ENCODE data around the gene MICOS13.

The MICOS13 gene

DNA sequence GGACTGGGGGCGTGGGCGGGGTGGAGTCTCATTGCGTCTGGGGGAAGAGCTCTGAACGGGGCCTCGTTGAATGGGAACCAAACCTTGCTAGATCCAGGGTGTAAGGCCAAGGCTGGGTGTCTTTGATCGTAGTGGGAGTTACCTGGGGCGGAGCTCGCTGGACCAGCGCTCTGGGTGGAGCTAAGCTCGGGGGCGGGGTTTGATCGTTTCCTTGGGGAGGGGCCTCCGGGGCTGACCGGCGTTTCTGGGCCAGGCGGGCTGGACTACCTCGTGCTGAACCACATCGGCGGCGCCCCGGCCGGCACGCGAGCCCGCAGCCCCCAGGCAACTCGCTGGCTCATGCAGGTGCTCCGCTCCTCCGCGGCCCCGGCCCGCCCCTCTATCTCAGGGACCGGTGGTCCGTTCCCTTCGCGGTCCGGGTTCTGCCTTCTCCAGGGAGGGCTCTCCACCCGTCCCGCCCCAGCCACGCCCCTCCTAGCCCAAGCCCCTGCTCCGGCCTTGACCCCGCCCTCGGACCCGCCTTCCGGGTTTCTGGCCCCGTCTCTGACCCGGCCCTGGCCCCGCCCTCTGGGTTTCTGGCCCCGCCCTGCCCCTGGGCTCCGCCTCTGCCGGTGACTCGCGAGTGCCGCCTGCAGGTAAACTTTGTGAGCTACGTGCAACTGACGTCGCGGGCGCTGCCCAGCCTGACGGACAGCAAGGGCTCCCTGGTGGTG, 6.5 kb upstream of the MICOS13 start:
- no peak for DNase-seq

- no peak for DNase-seq
These were observed 6.0 kb upstream of the MICOS13 start for GRCh38 chr19:5686326-5686646.

DNA sequence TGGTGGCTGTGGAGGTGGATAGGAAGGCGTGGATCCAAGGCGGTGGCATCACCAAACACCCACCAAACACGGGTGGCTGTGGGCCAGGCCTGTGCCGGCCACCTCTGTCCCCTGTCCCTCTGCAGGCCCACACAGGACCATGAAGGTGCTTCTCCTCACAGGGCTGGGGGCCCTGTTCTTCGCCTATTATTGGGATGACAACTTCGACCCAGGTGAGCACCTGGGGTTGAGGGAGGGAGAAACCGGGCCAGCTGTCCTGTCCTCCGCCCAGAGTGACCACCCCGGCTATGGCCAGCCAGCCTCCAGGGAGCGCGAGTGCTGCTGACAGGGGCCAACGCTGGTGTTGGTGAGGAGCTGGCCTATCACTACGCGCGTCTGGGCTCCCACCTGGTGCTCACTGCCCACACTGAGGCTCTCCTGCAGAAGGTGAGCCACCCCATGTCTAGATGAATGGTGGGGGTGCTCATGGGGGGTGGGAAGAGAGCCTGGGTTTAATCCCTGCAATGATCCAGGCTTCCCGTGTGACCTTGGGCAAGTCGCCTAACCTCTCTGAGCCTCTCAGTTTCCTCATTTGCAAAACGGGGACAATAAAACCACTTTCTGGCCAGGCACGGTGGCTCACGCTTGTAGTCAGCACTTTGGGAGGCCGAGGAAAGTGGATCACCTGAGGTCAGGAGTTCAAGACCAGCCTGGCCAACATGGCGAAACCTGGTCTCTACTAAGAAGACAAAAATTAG, 4.5 kb upstream of the MICOS13 start:
- no peak for DNase-seq

- DNase-seq, result no peak
These were observed 3.0 kb upstream of the MICOS13 start for GRCh38 chr19:5683177-5683886.

GRCh38 chr19:5682107-5682482, 1.8 kb upstream of the MICOS13 start:
- DNase-seq, result no peak

DNA sequence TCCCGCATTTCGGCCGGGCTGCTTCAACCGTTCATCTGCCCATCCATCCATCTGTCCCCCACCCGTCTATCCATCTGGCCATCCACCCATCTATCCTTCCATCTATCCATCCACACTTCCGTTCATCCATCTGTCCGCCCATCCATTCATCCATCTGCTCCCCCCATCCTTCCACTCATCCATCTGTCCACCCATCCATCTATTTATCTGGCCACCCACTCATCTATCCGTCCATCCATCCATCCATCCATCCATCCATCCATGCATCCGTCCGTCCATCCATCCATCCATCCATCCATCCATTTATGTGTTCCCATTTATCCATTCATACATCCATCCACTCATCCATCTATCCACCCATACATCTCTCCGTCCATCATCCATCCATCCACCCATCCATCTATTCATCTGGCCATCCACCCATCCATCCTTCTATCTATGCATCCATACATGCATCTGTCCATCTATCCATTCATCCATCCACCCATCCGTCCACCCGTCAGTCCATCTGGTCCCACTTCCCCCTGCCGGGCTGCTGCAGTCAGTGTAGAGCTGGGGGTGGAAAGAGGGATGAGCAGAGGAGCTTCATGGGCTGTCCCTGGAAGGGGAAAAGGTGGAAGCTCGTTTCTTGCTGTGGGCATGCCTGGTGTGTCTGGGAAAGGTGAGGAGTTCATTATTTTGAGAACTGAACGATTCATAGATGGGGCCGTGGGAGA, 1.2 kb upstream of the MICOS13 start:
- DNase-seq, result no peak

GRCh38 chr19:5680084-5680436, 256 bp downstream of the MICOS13 start:
- no peak for DNase-seq

DNA sequence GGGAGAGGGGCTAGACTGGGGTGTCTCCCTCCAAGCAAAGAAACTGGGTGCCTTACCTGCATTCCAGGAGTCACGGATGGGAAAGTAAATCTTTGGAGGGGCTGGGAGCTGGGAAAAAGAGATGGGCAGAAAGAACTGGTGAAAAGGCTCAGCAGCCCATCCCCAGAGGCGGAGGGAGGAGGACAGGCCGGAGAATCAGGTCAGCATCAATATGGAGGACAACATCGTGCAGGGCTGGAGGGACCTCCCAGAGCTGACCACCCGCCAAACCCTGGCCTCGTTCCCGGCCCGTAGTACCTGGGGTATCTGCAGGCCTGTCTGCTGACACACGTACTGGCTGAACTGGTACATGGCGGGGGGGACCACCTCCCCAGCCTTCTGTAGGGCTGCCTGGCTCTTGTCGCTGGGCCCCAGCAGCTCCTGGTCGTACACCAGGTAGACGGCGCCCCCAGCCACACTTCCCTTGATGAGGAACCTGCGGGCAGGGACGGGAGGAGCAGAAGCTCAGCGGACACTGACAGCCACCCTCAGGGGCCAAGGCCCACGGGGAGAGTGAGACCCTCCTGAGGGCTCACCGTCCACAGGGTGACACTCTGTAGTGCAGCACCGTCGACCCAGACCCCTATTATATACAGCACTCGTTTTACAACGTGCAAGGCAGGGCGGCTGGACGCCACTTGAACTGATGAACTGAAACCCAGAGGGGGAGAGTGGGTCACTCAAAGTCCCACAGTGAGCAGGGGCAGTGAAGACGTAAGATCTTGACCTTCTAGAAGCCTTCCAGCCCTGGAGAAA, 830 bp downstream of the MICOS13 start:
- no peak for DNase-seq

DNA sequence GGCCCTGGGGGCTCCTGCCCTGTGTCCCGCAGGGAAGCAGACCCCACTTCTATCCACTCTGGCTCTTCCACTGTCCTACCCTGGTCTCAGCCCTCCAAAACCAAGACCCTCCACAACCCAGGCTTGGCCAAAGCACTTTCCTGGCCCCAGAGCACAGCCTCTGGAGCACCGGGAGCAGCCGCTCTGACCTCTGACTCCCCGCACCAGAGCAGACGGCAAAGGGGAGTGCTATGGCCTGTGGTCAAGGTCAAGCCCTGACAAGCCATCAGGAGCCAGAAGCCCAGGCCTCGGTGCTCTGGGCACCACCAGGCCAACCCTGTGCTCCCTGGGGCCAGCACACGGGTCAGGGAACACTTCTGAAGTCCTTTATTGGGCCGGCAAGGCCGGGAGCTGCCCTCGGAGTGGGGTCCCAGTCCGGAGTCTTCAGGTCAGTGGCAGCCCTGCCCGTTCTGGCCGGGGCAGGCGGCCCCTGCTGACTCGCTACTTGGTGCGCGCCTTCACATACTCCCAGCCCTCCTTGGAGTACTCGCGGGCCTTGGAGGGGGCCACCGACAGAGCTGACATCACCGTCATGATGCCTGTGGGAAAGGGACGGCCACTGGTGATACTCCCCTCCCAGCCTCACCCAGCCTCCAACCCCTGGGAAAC, 2.1 kb downstream of the MICOS13 start:
- DNase-seq, result no peak

DNA sequence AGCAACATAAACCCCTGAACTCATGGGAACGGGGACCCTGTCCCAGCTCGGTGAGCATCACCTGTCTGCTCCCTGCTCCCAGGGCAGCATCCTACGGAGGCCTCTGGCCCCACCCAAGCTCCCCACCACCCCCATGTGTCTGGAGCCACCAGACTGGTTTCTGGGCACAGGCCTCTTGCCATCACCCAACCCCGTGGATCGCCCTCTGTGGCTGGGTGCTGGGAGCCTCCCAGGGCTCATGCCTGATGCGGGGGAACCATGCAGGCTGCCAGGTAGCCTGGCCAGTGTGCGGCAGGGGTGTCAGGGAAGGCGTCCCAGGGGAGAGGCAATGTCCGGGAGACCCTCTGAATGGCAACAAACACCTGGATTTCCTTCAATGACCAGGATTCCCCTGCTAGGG, 2.7 kb downstream of the MICOS13 start:
- no peak for DNase-seq

GRCh38 chr19:5677136-5677535, 3.2 kb downstream of the MICOS13 start:
- no peak for DNase-seq

GRCh38 chr19:5676772-5677105, 3.6 kb downstream of the MICOS13 start:
- no peak for DNase-seq

GRCh38 chr19:5676105-5676771, 4.1 kb downstream of the MICOS13 start:
- DNase-seq, result no peak

DNA sequence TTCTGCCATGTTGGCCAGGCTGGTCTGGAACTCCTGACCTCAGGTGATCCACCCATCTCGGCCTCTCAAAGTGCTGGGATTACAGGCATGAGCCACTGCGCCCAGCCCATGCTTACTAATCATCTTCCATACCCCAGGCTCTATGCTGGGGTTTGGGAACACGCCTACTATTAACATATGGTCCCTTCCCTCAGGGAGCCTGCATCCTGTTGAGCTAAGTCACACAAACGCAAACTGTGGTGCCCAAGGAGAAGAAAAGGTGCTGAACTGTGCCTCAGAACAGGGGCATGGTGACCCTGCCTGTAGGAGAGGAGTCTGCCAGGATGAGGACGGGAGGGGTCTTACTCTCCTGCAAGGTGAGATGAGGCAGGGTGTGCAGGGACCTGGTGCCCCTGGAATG, 5.6 kb downstream of the MICOS13 start:
- no peak for DNase-seq

DNA sequence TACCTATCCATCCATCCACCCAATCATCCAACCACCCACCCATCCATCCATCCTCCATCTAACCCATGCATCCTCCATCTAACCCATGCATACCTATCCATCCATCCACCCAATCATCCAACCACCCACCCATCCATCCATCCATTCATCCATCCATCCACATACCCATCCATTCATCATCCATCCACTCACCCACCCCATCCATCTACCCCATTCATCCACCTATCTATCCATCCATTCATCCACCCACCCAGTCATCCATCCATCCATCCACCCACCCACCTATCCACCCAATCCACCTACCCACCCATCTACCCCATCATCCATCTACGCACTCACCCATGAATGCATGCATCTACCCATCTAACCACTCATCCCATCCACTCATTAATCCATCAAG, 6.6 kb downstream of the MICOS13 start:
- no peak for DNase-seq

- no peak for DNase-seq
These were observed 7.4 kb downstream of the MICOS13 start for GRCh38 chr19:5672708-5673459.

GRCh38 chr19:5671600-5671999, 8.7 kb downstream of the MICOS13 start:
- no peak for DNase-seq

- no peak for DNase-seq
These were observed 11.1 kb downstream of the MICOS13 start for GRCh38 chr19:5669212-5669611.

DNA sequence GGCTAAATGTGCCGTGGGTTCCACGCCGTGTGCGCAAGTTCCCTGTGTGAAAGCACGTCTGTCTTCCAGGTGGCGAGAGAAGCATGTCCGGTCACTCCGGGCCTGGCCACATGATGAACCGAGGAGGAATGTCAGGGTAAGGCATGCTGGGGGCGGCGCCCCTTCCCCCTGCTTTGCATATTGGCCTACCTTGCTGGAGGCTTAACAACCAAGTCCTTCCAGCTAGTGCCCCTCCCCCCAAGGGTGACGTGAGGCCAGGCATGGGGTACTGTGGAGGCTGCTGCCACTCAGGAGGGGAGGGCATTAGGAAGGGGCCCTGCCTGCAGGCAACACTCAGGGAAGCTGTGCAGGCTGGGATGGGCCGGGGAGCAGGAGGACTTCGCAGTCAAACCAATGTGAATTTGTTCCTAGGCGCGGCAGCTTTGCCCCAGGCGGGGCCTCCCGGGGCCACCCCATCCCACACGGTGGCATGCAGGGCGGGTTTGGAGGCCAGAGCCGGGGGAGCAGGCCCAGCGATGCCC, 12.5 kb downstream of the MICOS13 start:
- no peak for DNase-seq

GRCh38 chr19:5666921-5667610, 13.2 kb downstream of the MICOS13 start:
- no peak for DNase-seq
